HepG2 (cell line): ENCODE measurements around the gene AGAP1. TPM values are rescaled to one million over a fixed set of nuclear protein-coding genes. Genes with fewer than 3 reads are reported as not detected.

Experiments
- ATAC-seq: fragments of 200-7000 bp; cut with Tn5 transposase; 3 replicates; pipeline ENCODE4 v1.9.1; 2020; ENCODE audit warnings: mild to moderate bottlenecking, moderate library complexity
- BruUV-seq: library from RNA; stranded (reverse); fragments of 400-500 nt; replicated peaks from 2 replicates; lab custom pipeline; 2021; lab: Mats Ljungman, UMichigan
- CTCF ChIA-PET: fragments of 300-600 bp; formaldehyde crosslinking; extraction: SDS; loops from one replicate; lab custom pipeline; 2021; ENCODE audit warnings: low total read pairs, inconsistent platforms, low intra/inter-chr PET ratio; lab: Yijun Ruan, JAX
- POLR2A ChIA-PET: fragments of 350-600 bp; sonication (Branson Sonifier 250); formaldehyde crosslinking; loops from one replicate; lab custom pipeline; 2020; ENCODE audit warnings: antibody characterized with exemption, inconsistent platforms; lab: Yijun Ruan, JAX
- DNase-seq: peaks from one replicate; pipeline ENCODE4 v3.0.0-alpha.2; 2015; ENCODE audit warnings: low spot score
- FAIRE-seq: peaks from 3 replicates; lab custom pipeline; 2011; peaks lifted over from hg19 to GRCh38; lab: Jason Lieb, UNC
- H2AFZ ChIP-seq: one replicate; pipeline ENCODE4 v1.6.1; 2011; ENCODE audit warnings: low read length, inconsistent platforms
- H3K27ac ChIP-seq: fragments of 300-600 bp; 3 replicates; pipeline ENCODE4 v1.8.0; 2011; ENCODE audit warnings: mixed run types, mild to moderate bottlenecking, mixed read lengths, low read length, inconsistent platforms; ENCODE audit not compliant: insufficient read depth; ENCODE audit errors: extremely low read length
- H3K27me3 ChIP-seq, 2 experiments: fragments of 200-600 bp in 1 of 2; 2 replicates in 1 of 2; 3 replicates in 1 of 2; pipeline versions ENCODE4 v1.6.0 to v1.8.0; 2011; ENCODE audit warnings: low read length in 2 of 2, mild to moderate bottlenecking in 2 of 2, moderate library complexity in 2 of 2, inconsistent platforms in 1 of 2; ENCODE audit not compliant: insufficient read depth in 2 of 2, control insufficient read depth in 1 of 2
- H3K36me3 ChIP-seq, 2 experiments: fragments of 200-600 bp in 1 of 2; replicated peaks in 1 of 2; 2 replicates in 1 of 2; 3 replicates in 1 of 2; pipeline versions ENCODE4 v1.5.1 to v1.8.0; 2011; ENCODE audit warnings: low read length in 2 of 2, inconsistent platforms in 1 of 2; ENCODE audit not compliant: insufficient read depth in 2 of 2, control insufficient read depth in 1 of 2
- H3K4me1 ChIP-seq: 2 replicates; pipeline ENCODE4 v1.5.1; 2012; ENCODE audit warnings: low read length, inconsistent platforms; ENCODE audit not compliant: insufficient read depth
- H3K4me2 ChIP-seq: 2 replicates; pipeline ENCODE4 v1.6.0; 2011; ENCODE audit warnings: low read depth, low read length, inconsistent platforms
- H3K4me3 ChIP-seq, 3 experiments: fragments of 200-600 bp in 1 of 3; sonication (generic), shearing (Covaris generic) in 1 of 3; replicated peaks in 1 of 3; 2 replicates each; pipeline ENCODE4 v1.5.1; 2011 to 2016; ENCODE audit warnings: low read length in 3 of 3, inconsistent platforms in 2 of 3, low read depth in 2 of 3, mild to moderate bottlenecking in 2 of 3, control low read depth in 1 of 3, mixed read lengths in 1 of 3; ENCODE audit not compliant: insufficient read depth in 1 of 3
- H3K79me2 ChIP-seq: one replicate; pipeline ENCODE4 v1.6.1; 2011; ENCODE audit warnings: low read length, inconsistent platforms; ENCODE audit not compliant: insufficient read depth
- H3K9ac ChIP-seq: 2 replicates; pipeline ENCODE4 v1.6.0; 2011; ENCODE audit warnings: mild to moderate bottlenecking, low read depth, low read length, inconsistent platforms; ENCODE audit not compliant: insufficient read depth
- H3K9me3 ChIP-seq: 2 replicates; pipeline ENCODE4 v1.5.1; 2012; ENCODE audit warnings: mild to moderate bottlenecking, low read length
- H4K20me1 ChIP-seq: 2 replicates; pipeline ENCODE4 v1.6.0; 2011; ENCODE audit warnings: inconsistent platforms, mild to moderate bottlenecking, low read length, moderate library complexity; ENCODE audit not compliant: insufficient read depth
- ARHGAP35 ChIP-seq: sonication (generic); formaldehyde crosslinking; IDR thresholded peaks from 2 replicates; pipeline ENCODE4 v1.9.0; 2022; ENCODE audit warnings: mild to moderate bottlenecking, inconsistent platforms, moderate library complexity, missing genetic modification reagents, borderline replicate concordance
- GATA4 ChIP-seq: sonication (generic); IDR thresholded peaks from 2 replicates; pipeline ENCODE4 v1.6.1; 2016; ENCODE audit warnings: antibody characterized with exemption, low read depth, borderline replicate concordance
- GTF2F1 ChIP-seq: fragments of 150-350 bp; IDR thresholded peaks from 2 replicates; pipeline ENCODE4 v1.6.1; 2014; ENCODE audit warnings: low read length
- KLF12 ChIP-seq: sonication (generic); formaldehyde crosslinking; IDR thresholded peaks from 2 replicates; pipeline ENCODE4 v1.4.0; 2020; ENCODE audit warnings: missing genetic modification reagents, borderline replicate concordance
- KMT2B ChIP-seq: IDR thresholded peaks from 2 replicates; pipeline ENCODE4 v1.6.1; 2016; ENCODE audit warnings: missing genetic modification reagents, missing compliant biosample characterization
- MTF2 ChIP-seq: sonication (generic); formaldehyde crosslinking; IDR thresholded peaks from 2 replicates; pipeline ENCODE4 v1.5.0; 2020; ENCODE audit warnings: missing genetic modification reagents, borderline replicate concordance
- RAD51 ChIP-seq: fragments of 450-650 bp; IDR thresholded peaks from 2 replicates; pipeline ENCODE4 v1.6.1; 2016; ENCODE audit warnings: borderline replicate concordance
- SMARCE1 ChIP-seq: fragments of 450-650 bp; IDR thresholded peaks from 2 replicates; pipeline ENCODE4 v1.6.1; 2017; ENCODE audit warnings: borderline replicate concordance
- TBP ChIP-seq: sonication (generic); formaldehyde crosslinking; IDR thresholded peaks from 2 replicates; pipeline ENCODE4 v1.5.0; 2020; ENCODE audit warnings: missing genetic modification reagents
- ZNF207 ChIP-seq: fragments of 450-650 bp; IDR thresholded peaks from 2 replicates; pipeline ENCODE4 v1.6.1; 2016; ENCODE audit warnings: antibody characterized with exemption, borderline replicate concordance
- ZNF282 ChIP-seq: fragments of 450-650 bp; IDR thresholded peaks from 2 replicates; pipeline ENCODE4 v1.6.1; 2018; ENCODE audit not compliant: partially characterized antibody
- ZNF335 ChIP-seq: sonication (generic); formaldehyde crosslinking; IDR thresholded peaks from 2 replicates; pipeline ENCODE4 v1.4.0; 2020; ENCODE audit warnings: missing genetic modification reagents
- WGBS: methylation state at CpG from one replicate; pipeline ENCODE4 v1.1.6; 2017; ENCODE audit warnings: low lambda C conversion rate; 5-methylcytosine and 5-hydroxymethylcytosine counted together
- in situ Hi-C: cut with HindIII; loops from 2 replicates; pipeline ENCODE4 v1.10.0; 2017; ENCODE audit warnings: low pct_unique_long_range_greater_than_20kb; ENCODE audit not compliant: extremely low pct_ligation_motif_present
- intact Hi-C: fragments of 100-400 bp; cut with micrococcal nuclease; formaldehyde crosslinking; loops from one replicate; pipeline ENCODE4 v1.10.0; 2022; ENCODE audit not compliant: unreplicated experiment
- polyA plus RNA-seq, 8 experiments: library from polyadenylated mRNA; depleted of rRNA in 3 of 8; stranded (reverse) in 7 of 8; unstranded in 1 of 8; fragments of >200 nt; fragmentation: Illumina TruSeq in 4 of 8; extraction: Trizol in 4 of 8; gene quantifications; 2 replicates each; pipeline versions ENCODE4 v1.2.1 to v1.2.3, GENCODE V29; 2011 to 2016; ENCODE audit warnings: low read depth in 4 of 8, missing spikeins in 1 of 8, mixed read lengths in 1 of 8; ENCODE audit not compliant: insufficient read depth in 1 of 8
- total RNA-seq, 5 experiments: library from RNA; depleted of rRNA; stranded (reverse); fragments of >200 nt; fragmentation: Illumina TruSeq; extraction: Trizol; gene quantifications; 2 replicates each; pipeline ENCODE4 v1.2.3, GENCODE V29; 2016; ENCODE audit warnings: low read depth in 1 of 5
- TF ChIP-seq, protein P1 (sequence below): IDR thresholded peaks from 2 replicates; pipeline ENCODE4 v1.6.1; 2016; ENCODE audit warnings: missing compliant biosample characterization, missing genetic modification reagents, borderline replicate concordance
- TF ChIP-seq, protein P2 (sequence below): sonication (generic); formaldehyde crosslinking; IDR thresholded peaks from 2 replicates; pipeline ENCODE4 v1.8.0; 2022; ENCODE audit warnings: mild to moderate bottlenecking, missing genetic modification reagents; ENCODE audit not compliant: insufficient replicate concordance
- TF ChIP-seq, protein P3 (sequence below): IDR thresholded peaks from 2 replicates; pipeline ENCODE4 v1.6.1; 2016; ENCODE audit warnings: low read depth, missing genetic modification reagents, missing compliant biosample characterization
- TF ChIP-seq, protein P4 (sequence below): sonication (generic); formaldehyde crosslinking; IDR thresholded peaks from 2 replicates; pipeline ENCODE4 v1.8.0; 2022; ENCODE audit warnings: missing genetic modification reagents, mild to moderate bottlenecking, moderate library complexity, borderline replicate concordance

The AGAP1 gene
- total and polyA plus RNA-seq, 2 of the 13 experiments (the other 11 are each of a cell fraction or from before 2014, with no cell fraction given), result 21.2 to 32.7 TPM

DNA sequence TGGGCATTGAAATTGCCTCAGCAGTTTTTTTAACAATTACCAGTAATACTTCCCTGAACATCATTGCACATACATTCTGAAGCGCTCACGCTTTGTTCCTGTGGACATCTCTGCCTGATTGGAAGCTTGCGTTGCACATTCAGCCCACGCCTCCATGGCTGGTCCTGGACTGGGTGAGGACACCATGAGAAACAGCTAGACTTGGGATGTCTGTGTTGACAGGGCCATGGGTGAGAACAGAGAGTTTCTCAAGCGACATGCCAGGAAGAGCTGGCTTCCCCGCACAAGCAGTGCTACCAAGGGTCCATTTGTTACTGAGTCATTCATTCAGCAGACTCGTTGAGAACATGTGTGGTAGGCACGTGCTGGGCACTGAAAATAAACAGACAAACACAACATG, 508.0 kb downstream of the AGAP1 start:
- Histone ChIP-seq H2AFZ (no peak overlapping the region), H3K9me3 (no peaks in the 10 kb centered on the region), H3K9ac (no peak overlapping the region), H3K4me3 (no peak overlapping the region), H3K27me3 (no peaks in the 10 kb centered on the region), H3K4me1 (no peaks in the 10 kb centered on the region), H3K27ac (no peak overlapping the region), H3K4me2 (no peak overlapping the region), H4K20me1 (no peaks in the 10 kb centered on the region), H3K79me2 (no peaks in the 10 kb centered on the region), H3K36me3 (no peaks in the 10 kb centered on the region; a peak in 2 of 5 replicates)
- intact Hi-C loops, result no loop called here
- FAIRE-seq, result no peak
- POLR2A ChIA-PET, result no interaction called here
- DNase-seq, result no peak
- ATAC-seq, result no peak
- in situ Hi-C loops, result no loop called here
- 88% methylated on average over 8 of the region's 8 CpGs for WGBS
- CTCF ChIA-PET, result no interaction called here
- no TSS peak for BruUV-seq
- TF ChIP-seq TBP (CRISPR knock-in tag) (no peak), GATA4 (no peak), ZNF335 (CRISPR knock-in tag) (no peak), ZNF207 (no peak), KMT2B (no peak), ZNF282 (no peak), MTF2 (CRISPR knock-in tag) (no peak), KLF12 (CRISPR knock-in tag) (no peak), RAD51 (no peak), SMARCE1 (no peak), ARHGAP35 (CRISPR knock-in tag) (no peak), GTF2F1 (no peak)
- TF ChIP-seq, protein P1, sequence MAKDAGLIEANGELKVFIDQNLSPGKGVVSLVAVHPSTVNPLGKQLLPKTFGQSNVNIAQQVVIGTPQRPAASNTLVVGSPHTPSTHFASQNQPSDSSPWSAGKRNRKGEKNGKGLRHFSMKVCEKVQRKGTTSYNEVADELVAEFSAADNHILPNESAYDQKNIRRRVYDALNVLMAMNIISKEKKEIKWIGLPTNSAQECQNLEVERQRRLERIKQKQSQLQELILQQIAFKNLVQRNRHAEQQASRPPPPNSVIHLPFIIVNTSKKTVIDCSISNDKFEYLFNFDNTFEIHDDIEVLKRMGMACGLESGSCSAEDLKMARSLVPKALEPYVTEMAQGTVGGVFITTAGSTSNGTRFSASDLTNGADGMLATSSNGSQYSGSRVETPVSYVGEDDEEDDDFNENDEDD (CRISPR knock-in tag), result no peak
- TF ChIP-seq, protein P2, sequence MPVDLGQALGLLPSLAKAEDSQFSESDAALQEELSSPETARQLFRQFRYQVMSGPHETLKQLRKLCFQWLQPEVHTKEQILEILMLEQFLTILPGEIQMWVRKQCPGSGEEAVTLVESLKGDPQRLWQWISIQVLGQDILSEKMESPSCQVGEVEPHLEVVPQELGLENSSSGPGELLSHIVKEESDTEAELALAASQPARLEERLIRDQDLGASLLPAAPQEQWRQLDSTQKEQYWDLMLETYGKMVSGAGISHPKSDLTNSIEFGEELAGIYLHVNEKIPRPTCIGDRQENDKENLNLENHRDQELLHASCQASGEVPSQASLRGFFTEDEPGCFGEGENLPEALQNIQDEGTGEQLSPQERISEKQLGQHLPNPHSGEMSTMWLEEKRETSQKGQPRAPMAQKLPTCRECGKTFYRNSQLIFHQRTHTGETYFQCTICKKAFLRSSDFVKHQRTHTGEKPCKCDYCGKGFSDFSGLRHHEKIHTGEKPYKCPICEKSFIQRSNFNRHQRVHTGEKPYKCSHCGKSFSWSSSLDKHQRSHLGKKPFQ (CRISPR knock-in tag), result no peak
- TF ChIP-seq, protein P3, sequence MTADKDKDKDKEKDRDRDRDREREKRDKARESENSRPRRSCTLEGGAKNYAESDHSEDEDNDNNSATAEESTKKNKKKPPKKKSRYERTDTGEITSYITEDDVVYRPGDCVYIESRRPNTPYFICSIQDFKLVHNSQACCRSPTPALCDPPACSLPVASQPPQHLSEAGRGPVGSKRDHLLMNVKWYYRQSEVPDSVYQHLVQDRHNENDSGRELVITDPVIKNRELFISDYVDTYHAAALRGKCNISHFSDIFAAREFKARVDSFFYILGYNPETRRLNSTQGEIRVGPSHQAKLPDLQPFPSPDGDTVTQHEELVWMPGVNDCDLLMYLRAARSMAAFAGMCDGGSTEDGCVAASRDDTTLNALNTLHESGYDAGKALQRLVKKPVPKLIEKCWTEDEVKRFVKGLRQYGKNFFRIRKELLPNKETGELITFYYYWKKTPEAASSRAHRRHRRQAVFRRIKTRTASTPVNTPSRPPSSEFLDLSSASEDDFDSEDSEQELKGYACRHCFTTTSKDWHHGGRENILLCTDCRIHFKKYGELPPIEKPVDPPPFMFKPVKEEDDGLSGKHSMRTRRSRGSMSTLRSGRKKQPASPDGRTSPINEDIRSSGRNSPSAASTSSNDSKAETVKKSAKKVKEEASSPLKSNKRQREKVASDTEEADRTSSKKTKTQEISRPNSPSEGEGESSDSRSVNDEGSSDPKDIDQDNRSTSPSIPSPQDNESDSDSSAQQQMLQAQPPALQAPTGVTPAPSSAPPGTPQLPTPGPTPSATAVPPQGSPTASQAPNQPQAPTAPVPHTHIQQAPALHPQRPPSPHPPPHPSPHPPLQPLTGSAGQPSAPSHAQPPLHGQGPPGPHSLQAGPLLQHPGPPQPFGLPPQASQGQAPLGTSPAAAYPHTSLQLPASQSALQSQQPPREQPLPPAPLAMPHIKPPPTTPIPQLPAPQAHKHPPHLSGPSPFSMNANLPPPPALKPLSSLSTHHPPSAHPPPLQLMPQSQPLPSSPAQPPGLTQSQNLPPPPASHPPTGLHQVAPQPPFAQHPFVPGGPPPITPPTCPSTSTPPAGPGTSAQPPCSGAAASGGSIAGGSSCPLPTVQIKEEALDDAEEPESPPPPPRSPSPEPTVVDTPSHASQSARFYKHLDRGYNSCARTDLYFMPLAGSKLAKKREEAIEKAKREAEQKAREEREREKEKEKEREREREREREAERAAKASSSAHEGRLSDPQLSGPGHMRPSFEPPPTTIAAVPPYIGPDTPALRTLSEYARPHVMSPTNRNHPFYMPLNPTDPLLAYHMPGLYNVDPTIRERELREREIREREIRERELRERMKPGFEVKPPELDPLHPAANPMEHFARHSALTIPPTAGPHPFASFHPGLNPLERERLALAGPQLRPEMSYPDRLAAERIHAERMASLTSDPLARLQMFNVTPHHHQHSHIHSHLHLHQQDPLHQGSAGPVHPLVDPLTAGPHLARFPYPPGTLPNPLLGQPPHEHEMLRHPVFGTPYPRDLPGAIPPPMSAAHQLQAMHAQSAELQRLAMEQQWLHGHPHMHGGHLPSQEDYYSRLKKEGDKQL (CRISPR knock-in tag), result no peak
- TF ChIP-seq, protein P4, sequence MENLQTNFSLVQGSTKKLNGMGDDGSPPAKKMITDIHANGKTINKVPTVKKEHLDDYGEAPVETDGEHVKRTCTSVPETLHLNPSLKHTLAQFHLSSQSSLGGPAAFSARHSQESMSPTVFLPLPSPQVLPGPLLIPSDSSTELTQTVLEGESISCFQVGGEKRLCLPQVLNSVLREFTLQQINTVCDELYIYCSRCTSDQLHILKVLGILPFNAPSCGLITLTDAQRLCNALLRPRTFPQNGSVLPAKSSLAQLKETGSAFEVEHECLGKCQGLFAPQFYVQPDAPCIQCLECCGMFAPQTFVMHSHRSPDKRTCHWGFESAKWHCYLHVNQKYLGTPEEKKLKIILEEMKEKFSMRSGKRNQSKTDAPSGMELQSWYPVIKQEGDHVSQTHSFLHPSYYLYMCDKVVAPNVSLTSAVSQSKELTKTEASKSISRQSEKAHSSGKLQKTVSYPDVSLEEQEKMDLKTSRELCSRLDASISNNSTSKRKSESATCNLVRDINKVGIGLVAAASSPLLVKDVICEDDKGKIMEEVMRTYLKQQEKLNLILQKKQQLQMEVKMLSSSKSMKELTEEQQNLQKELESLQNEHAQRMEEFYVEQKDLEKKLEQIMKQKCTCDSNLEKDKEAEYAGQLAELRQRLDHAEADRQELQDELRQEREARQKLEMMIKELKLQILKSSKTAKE, result no peak
